ENCODE measurements around the gene MICAL3.

GRCh38 chr22:17964643-17965042 is 59.7 kb downstream of the MICAL3 start:
- TF ChIP-seq CTCF (IDR thresholded peaks at IDR 0.05 in 2 of 3, conservative IDR thresholded peaks at IDR 0.05 in 1 of 3; ENCODE audit: insufficient read depth in 2 of 3, low read depth in 1 of 3, low read length in 3 of 3): no peak
- TF ChIP-seq BRCA1 (IDR thresholded peaks at IDR 0.05): no peak
- no peak for TF ChIP-seq BRCA1 (CRISPR knock-in tag; IDR thresholded peaks at IDR 0.05)
- TF ChIP-seq, protein P1, sequence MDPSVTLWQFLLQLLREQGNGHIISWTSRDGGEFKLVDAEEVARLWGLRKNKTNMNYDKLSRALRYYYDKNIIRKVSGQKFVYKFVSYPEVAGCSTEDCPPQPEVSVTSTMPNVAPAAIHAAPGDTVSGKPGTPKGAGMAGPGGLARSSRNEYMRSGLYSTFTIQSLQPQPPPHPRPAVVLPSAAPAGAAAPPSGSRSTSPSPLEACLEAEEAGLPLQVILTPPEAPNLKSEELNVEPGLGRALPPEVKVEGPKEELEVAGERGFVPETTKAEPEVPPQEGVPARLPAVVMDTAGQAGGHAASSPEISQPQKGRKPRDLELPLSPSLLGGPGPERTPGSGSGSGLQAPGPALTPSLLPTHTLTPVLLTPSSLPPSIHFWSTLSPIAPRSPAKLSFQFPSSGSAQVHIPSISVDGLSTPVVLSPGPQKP (CRISPR knock-in tag; IDR thresholded peaks at IDR 0.05): no peak

All from K562 (cell line).